Mesenchymal stem cell (in vitro differentiated cells and primary cell): Measurements from ENCODE around the gene FHOD3.

Source experiments
- DNase-seq: peaks from one replicate; pipeline ENCODE4 v3.0.0-alpha.2; 2013
- H2AFZ ChIP-seq: one replicate; pipeline ENCODE4 v1.6.1; 2013; ENCODE audit warnings: low read depth, mild to moderate bottlenecking, control low read depth, inconsistent platforms, low read length, moderate library complexity
- H2AK5ac ChIP-seq: 2 replicates; pipeline ENCODE4 v1.6.1; 2013; ENCODE audit warnings: low read length, moderate library complexity, mild to moderate bottlenecking, inconsistent platforms; ENCODE audit not compliant: severe bottlenecking
- H2BK120ac ChIP-seq: one replicate; pipeline ENCODE4 v1.6.1; 2013; ENCODE audit warnings: low read depth, mild to moderate bottlenecking, inconsistent platforms, low read length, moderate library complexity
- H2BK12ac ChIP-seq, 2 experiments: one replicate each; pipeline ENCODE4 v1.6.1; 2013; ENCODE audit warnings: inconsistent platforms in 2 of 2, low read length in 2 of 2, mild to moderate bottlenecking in 2 of 2, moderate library complexity in 2 of 2, control low read depth in 1 of 2
- H2BK15ac ChIP-seq: one replicate; pipeline ENCODE4 v1.6.1; 2013; ENCODE audit warnings: mild to moderate bottlenecking, low read depth, inconsistent platforms; ENCODE audit not compliant: poor library complexity, severe bottlenecking
- H2BK5ac ChIP-seq: 2 replicates; pipeline ENCODE4 v1.6.1; 2013; ENCODE audit warnings: low read depth, mild to moderate bottlenecking, low read length, control low read depth, inconsistent platforms; ENCODE audit not compliant: poor library complexity, severe bottlenecking
- H3K14ac ChIP-seq, 2 experiments: one replicate each; pipeline ENCODE4 v1.6.1; 2013; ENCODE audit warnings: inconsistent platforms in 2 of 2, low read length in 2 of 2, control low read depth in 1 of 2, mild to moderate bottlenecking in 1 of 2, moderate library complexity in 1 of 2
- H3K18ac ChIP-seq, 2 experiments: one replicate each; pipeline ENCODE4 v1.6.1; 2013; ENCODE audit warnings: inconsistent platforms in 2 of 2, low read length in 2 of 2, control low read depth in 1 of 2, low read depth in 1 of 2, mild to moderate bottlenecking in 1 of 2
- H3K23ac ChIP-seq, 2 experiments: one replicate each; pipeline ENCODE4 v1.6.1; 2013; ENCODE audit warnings: inconsistent platforms in 2 of 2, low read length in 2 of 2, mild to moderate bottlenecking in 2 of 2, moderate library complexity in 2 of 2, control low read depth in 1 of 2
- H3K27ac ChIP-seq: 2 replicates; pipeline ENCODE4 v1.5.1; 2013; ENCODE audit warnings: mild to moderate bottlenecking, moderate library complexity, low read length, control low read depth, inconsistent platforms; ENCODE audit not compliant: poor library complexity, severe bottlenecking
- H3K27me3 ChIP-seq, 2 experiments: 2 replicates each; pipeline versions ENCODE4 v1.6.1 to v1.7.0; 2013; ENCODE audit warnings: low read length in 2 of 2, mild to moderate bottlenecking in 2 of 2, moderate library complexity in 2 of 2, control low read depth in 1 of 2, inconsistent platforms in 1 of 2; ENCODE audit not compliant: control insufficient read depth in 1 of 2, insufficient read depth in 1 of 2
- H3K36me3 ChIP-seq, 2 experiments: 2 replicates each; pipeline versions ENCODE4 v1.6.1 to v1.7.0; 2013; ENCODE audit warnings: low read length in 2 of 2, control low read depth in 1 of 2, inconsistent platforms in 1 of 2, low read depth in 1 of 2, mild to moderate bottlenecking in 1 of 2; ENCODE audit not compliant: insufficient read depth in 2 of 2, control insufficient read depth in 1 of 2
- H3K4ac ChIP-seq, 2 experiments: one replicate each; pipeline ENCODE4 v1.6.1; 2013; ENCODE audit warnings: inconsistent platforms in 2 of 2, low read length in 2 of 2, mild to moderate bottlenecking in 2 of 2, moderate library complexity in 2 of 2, control low read depth in 1 of 2, low read depth in 1 of 2
- H3K4me1 ChIP-seq: 2 replicates; pipeline ENCODE4 v1.6.1; 2013; ENCODE audit warnings: low read depth, low read length, control low read depth; ENCODE audit not compliant: control insufficient read depth, insufficient read depth
- H3K4me2 ChIP-seq: 2 replicates; pipeline ENCODE4 v1.6.1; 2013; ENCODE audit warnings: low read length, mild to moderate bottlenecking, inconsistent platforms; ENCODE audit not compliant: poor library complexity, severe bottlenecking
- H3K4me3 ChIP-seq, 2 experiments: 2 replicates each; pipeline versions ENCODE4 v1.5.1 to v1.7.0; 2013; ENCODE audit warnings: low read length in 2 of 2, mild to moderate bottlenecking in 2 of 2, control low read depth in 1 of 2, low read depth in 1 of 2; ENCODE audit not compliant: insufficient read depth in 1 of 2
- H3K79me1 ChIP-seq: replicated peaks from 2 replicates; pipeline ENCODE4 v1.6.1; 2013; ENCODE audit warnings: mild to moderate bottlenecking, control low read depth, low read length, inconsistent platforms; ENCODE audit not compliant: poor library complexity, severe bottlenecking
- H3K9ac ChIP-seq: 2 replicates; pipeline ENCODE4 v1.7.0; 2013; ENCODE audit warnings: mild to moderate bottlenecking, low read length, moderate library complexity
- H3K9me3 ChIP-seq: 2 replicates; pipeline ENCODE4 v1.7.0; 2013; ENCODE audit warnings: mild to moderate bottlenecking, low read length; ENCODE audit not compliant: control insufficient read depth
- H4K8ac ChIP-seq: one replicate; pipeline ENCODE4 v1.6.1; 2013; ENCODE audit warnings: inconsistent platforms, mild to moderate bottlenecking, low read length, moderate library complexity
- H4K91ac ChIP-seq: one replicate; pipeline ENCODE4 v1.6.1; 2013; ENCODE audit warnings: mild to moderate bottlenecking, low read length, inconsistent platforms
- WGBS: methylation state at CpG from one replicate; pipeline ENCODE4 v1.1.7; 2013; ENCODE audit warnings: mixed read lengths; 5-methylcytosine and 5-hydroxymethylcytosine counted together

Gene FHOD3

DNA sequence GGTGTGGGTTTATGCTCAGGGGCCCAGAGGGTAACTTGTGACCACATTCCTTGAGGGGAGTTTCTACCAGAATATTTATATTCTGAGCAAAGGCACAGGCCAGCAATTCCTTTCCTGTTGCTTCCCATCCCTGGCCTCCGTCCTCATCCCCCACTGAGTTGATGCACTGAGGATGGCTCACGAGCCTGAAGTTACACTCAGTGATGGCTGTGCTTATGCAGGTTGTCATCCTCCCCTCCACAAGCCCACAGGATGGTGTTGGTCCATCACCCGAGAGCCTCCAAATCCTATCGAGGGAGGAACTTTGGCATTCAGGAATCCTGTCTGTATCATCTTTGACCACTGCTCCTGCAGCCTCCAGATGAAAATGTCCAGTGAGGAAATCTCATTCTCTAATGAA is 28.4 kb upstream of the FHOD3 start:
- Histone ChIP-seq H3K27me3 (no peaks in the 10 kb centered on the region), H3K9ac (no peak overlapping the region), H2AFZ (no peak overlapping the region), H4K91ac (no peak overlapping the region), H2AK5ac (no peak overlapping the region), H3K9me3 (no peaks in the 10 kb centered on the region), H2BK5ac (no peak overlapping the region), H3K4ac (no peak overlapping the region), H3K27ac (no peak overlapping the region), H3K23ac (no peak overlapping the region), H2BK120ac (no peak overlapping the region), H2BK15ac (no peak overlapping the region), H3K36me3 (peaks cover 12 to 20% of the 10 kb centered on the region in 2 experiments), H3K79me1 (no peaks in the 10 kb centered on the region), H3K14ac (no peak overlapping the region), H2BK12ac (no peak overlapping the region), H3K4me1 (no peaks in the 10 kb centered on the region), H4K8ac (no peak overlapping the region), H3K4me3 (no peak overlapping the region), H3K18ac (no peak overlapping the region), H3K4me2 (no peak overlapping the region)
- no peak for DNase-seq
- WGBS, result 74% methylated on average over 4 of the region's 4 CpGs

DNA sequence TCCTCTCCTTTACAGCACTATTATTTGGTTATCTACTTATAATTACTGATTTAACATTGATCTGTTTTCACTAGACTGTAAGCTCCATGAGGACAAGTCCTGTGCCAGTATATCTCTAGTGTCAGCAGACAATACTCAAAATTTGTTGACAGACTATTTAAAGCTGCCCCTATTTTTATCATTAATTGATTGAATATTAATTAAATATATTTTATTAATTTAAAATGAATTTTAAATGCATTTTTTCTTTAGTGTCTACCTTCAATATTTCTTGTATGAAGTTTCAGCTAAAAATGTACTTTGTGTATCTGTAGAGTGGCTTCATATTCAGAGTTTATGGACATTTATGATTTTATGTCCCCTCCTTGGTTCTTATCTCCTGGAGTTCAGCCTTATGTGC is 26.4 kb upstream of the FHOD3 start:
- Histone ChIP-seq H3K4me2 (no peak overlapping the region), H3K4ac (no peak overlapping the region), H3K4me3 (no peak overlapping the region), H2BK120ac (no peak overlapping the region), H3K27me3 (no peaks in the 10 kb centered on the region), H2AK5ac (no peak overlapping the region), H3K9ac (no peak overlapping the region), H3K4me1 (no peaks in the 10 kb centered on the region), H4K8ac (no peak overlapping the region), H3K79me1 (no peaks in the 10 kb centered on the region), H2BK5ac (no peak overlapping the region), H3K9me3 (no peaks in the 10 kb centered on the region), H3K14ac (no peak overlapping the region), H2BK15ac (no peak overlapping the region), H3K27ac (no peak overlapping the region), H3K18ac (no peak overlapping the region), H2AFZ (no peak overlapping the region), H3K36me3 (peaks cover 9 to 15% of the 10 kb centered on the region in 2 experiments), H4K91ac (no peak overlapping the region), H3K23ac (no peak overlapping the region), H2BK12ac (no peak overlapping the region)
- no peak for DNase-seq

DNA sequence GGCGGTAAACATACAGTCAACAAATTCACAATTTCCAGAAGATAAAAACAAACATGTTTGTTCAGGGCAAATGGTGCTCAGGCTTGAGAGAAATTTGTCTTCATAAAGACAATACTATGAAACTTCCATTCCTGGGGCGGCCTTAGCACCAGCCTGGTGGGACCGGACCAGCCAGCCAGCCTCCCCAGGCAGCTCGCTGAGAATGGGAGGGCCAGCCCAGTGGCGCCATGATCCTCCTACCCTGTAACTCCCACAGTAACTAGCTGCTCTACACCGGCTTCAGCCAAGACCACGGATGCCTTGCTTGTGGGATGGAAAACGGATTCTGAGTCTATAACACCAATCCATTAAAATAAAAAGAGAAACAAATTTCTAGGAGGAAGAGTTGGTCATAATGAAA is 24.2 kb upstream of the FHOD3 start:
- Histone ChIP-seq H3K18ac (no peak overlapping the region), H3K27me3 (no peaks in the 10 kb centered on the region), H3K14ac (no peak overlapping the region), H2BK120ac (no peak overlapping the region), H2BK5ac (no peak overlapping the region), H4K91ac (no peak overlapping the region), H3K27ac (no peak overlapping the region), H2AK5ac (no peak overlapping the region), H3K4me3 (no peak overlapping the region), H2BK12ac (no peak overlapping the region), H4K8ac (no peak overlapping the region), H3K4me1 (no peaks in the 10 kb centered on the region), H3K79me1 (no peaks in the 10 kb centered on the region), H3K4me2 (no peak overlapping the region), H3K4ac (no peak overlapping the region), H3K9ac (no peak overlapping the region), H3K36me3 (peaks cover 9 to 10% of the 10 kb centered on the region in 2 experiments), H3K23ac (no peak overlapping the region), H2BK15ac (no peak overlapping the region), H3K9me3 (no peaks in the 10 kb centered on the region), H2AFZ (no peak overlapping the region)
- DNase-seq, result no peak
- WGBS, result 92% methylated on average over 3 of the region's 8 CpGs

DNA sequence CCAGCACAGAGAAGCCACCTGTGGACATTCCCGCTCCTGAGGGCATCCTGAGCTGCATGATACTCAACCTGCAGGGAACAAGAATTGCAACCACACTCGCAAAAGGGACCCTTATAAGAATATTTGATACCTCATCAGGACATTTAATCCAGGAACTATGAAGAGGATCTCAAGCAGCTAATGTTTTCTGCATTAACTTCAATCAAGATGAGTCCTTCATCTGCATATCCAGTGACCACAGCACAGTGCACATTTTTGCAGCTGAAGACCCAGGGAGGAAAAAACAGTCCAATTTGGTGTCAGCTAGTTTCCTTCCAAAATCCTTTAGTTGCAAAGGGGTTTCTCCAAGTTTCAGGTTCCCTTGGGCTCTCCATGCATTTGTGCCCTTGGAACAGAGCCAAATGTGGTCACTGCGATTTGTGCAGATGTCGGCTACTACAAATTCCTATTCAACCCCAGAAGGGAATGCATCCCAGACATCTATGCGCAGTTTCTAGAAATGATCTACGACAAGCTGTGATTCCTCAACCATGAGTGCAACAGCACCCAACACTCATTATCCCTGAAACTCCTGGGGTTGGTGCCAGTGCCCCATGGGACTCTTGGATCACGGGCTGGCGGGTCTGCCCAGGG is 23.3 kb upstream of the FHOD3 start:
- Histone ChIP-seq H3K4ac (no peak overlapping the region), H2BK12ac (no peak overlapping the region), H3K4me2 (no peak overlapping the region), H3K18ac (no peak overlapping the region), H3K9me3 (no peaks in the 10 kb centered on the region), H3K79me1 (no peaks in the 10 kb centered on the region), H2BK5ac (no peak overlapping the region), H2AFZ (no peak overlapping the region), H4K8ac (no peak overlapping the region), H2AK5ac (no peak overlapping the region), H3K9ac (no peak overlapping the region), H3K27ac (no peak overlapping the region), H3K4me3 (no peak overlapping the region), H3K4me1 (no peaks in the 10 kb centered on the region), H3K23ac (no peak overlapping the region), H3K14ac (no peak overlapping the region), H3K27me3 (no peaks in the 10 kb centered on the region), H3K36me3 (peaks cover 7 to 8% of the 10 kb centered on the region in 2 experiments), H4K91ac (no peak overlapping the region), H2BK15ac (no peak overlapping the region), H2BK120ac (no peak overlapping the region)
- 90% methylated on average over 8 of the region's 8 CpGs for WGBS
- DNase-seq, result no peak
